ENCODE measurements around the gene EPN3. TPM values are rescaled to one million over a fixed set of nuclear protein-coding genes. Genes with fewer than 3 reads are reported as not detected.

The EPN3 gene
- total RNA-seq, 1 donor from 2014 or later = not detected

DNA sequence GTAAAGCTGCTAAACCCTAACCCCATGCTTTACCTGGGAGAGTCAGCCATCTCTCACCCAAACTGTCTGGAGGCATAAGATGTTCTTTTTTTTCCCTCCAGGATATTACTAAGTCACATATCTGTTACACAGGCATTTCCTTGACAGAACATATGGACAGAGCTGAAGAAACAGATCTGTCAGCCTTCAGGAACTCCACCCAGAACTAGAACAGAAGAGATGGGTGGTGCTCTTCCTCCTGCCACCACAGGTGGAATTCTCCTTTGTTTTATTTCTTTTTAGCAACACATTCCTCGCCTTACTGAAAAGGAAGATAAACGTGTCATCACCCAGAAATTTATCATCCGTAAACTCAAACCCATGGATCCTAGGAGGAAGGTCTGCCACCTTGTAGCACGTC, 15.5 kb upstream of the EPN3 start:
- Mint-ChIP-seq H3K36me3 (ENCODE audit: low read depth) (no peaks in the 10 kb centered on the region), H3K4me1 (ENCODE audit: low read depth) (peaks cover 36% of the 10 kb centered on the region), H3K4me3 (ENCODE audit: unreplicated experiment) (no peak overlapping the region), H3K27me3 (ENCODE audit: low read depth) (no peaks in the 10 kb centered on the region), H3K27ac (ENCODE audit: unreplicated experiment) (peak overlapping the region; percentile 3), H3K9me3 (ENCODE audit: low read depth) (no peaks in the 10 kb centered on the region)
- TF ChIP-seq, protein P1, sequence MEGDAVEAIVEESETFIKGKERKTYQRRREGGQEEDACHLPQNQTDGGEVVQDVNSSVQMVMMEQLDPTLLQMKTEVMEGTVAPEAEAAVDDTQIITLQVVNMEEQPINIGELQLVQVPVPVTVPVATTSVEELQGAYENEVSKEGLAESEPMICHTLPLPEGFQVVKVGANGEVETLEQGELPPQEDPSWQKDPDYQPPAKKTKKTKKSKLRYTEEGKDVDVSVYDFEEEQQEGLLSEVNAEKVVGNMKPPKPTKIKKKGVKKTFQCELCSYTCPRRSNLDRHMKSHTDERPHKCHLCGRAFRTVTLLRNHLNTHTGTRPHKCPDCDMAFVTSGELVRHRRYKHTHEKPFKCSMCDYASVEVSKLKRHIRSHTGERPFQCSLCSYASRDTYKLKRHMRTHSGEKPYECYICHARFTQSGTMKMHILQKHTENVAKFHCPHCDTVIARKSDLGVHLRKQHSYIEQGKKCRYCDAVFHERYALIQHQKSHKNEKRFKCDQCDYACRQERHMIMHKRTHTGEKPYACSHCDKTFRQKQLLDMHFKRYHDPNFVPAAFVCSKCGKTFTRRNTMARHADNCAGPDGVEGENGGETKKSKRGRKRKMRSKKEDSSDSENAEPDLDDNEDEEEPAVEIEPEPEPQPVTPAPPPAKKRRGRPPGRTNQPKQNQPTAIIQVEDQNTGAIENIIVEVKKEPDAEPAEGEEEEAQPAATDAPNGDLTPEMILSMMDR (IDR thresholded peaks at IDR 0.05) = no peak
- DNase-seq (ENCODE audit: low spot score) = no peak

DNA sequence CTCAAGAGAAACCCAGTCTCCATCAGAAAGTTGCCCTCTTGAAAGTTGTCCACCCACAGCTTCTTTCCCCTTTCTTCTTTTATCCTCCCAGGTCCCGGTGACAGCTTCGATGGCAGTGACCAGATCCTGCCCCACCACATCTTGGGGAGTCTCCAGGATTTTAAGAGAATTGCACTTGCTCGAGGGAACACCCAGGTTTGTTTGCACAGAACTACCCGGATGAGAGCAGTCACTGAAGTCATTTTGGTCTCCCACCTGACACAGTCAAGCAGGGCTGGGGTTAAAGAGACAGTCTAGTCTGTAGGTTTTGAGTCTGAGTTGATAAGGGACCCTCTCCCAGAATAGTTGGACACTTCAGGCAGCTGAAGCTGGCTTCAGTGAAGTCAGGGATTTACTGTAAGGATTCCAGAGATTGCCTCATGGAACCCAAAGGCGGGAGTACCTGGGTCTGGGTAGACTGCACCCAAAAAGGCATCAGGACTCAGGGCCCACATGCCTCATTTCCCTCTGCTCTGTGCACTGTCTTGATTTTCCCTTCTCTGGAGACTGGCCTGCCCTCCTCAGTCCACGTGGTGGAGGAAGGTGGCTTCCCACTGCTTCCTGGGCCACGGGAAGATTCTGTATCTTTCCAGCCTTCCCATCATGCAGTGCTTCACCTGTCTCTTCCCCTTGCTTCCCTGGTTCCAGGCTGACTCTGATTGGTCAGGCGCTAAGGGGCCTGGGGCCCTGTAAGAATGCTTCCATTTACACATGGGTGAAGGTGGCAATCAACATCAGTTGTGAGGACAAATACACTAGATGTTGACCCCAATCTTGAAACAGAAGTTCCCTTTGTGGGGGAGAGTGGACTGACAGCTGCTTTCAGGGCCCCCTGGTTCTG, 14.8 kb upstream of the EPN3 start:
- no peaks in the 10 kb centered on the region for H3K27me3 Mint-ChIP-seq (ENCODE audit: low read depth)
- TF ChIP-seq, protein P1 (IDR thresholded peaks at IDR 0.05) = no peak
- peaks cover 36% of the 10 kb centered on the region for H3K4me1 Mint-ChIP-seq (ENCODE audit: low read depth)
- no peaks in the 10 kb centered on the region for H3K36me3 Mint-ChIP-seq (ENCODE audit: low read depth)
- no peak overlapping the region for H3K27ac Mint-ChIP-seq (ENCODE audit: unreplicated experiment)
- no peaks in the 10 kb centered on the region for H3K9me3 Mint-ChIP-seq (ENCODE audit: low read depth)
- DNase-seq (ENCODE audit: low spot score) = no peak
- H3K4me3 Mint-ChIP-seq (ENCODE audit: unreplicated experiment) = no peak overlapping the region

DNA sequence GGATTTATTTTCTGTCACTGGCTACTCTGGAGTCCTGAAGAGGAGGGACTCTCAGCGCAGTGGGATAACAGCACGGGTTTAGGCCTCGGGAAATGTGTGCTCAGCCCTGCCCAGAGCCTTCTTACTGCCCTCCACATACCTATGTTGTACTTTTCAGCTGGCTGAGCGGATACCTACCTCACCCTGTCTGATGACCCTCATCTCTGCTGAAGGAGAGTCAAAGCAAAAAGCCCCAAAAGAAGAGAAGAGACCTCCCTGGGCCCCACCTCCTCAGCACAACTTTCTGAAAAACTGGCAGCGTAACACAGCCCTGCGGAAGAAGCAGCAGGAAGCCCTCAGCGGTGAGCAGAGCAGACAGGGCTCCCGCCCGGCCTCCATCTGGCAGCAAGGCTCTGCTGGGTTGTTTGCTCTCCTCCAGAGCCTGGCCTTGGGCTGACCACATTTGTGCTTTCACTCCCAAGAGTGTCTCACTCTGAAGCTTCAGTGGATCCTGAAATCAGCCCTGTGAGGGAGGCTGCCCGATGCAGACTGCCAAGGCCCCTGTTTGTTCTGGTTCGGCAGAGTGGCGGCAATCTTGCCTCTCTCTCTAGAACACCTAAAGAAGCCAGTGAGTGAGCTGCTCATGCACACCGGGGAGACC, 14.0 kb upstream of the EPN3 start:
- no peak overlapping the region for H3K4me3 Mint-ChIP-seq (ENCODE audit: unreplicated experiment)
- TF ChIP-seq, protein P1 (IDR thresholded peaks at IDR 0.05) = no peak
- no peaks in the 10 kb centered on the region for H3K9me3 Mint-ChIP-seq (ENCODE audit: low read depth)
- peaks cover 36% of the 10 kb centered on the region for H3K4me1 Mint-ChIP-seq (ENCODE audit: low read depth)
- DNase-seq (ENCODE audit: low spot score) = no peak
- H3K27ac Mint-ChIP-seq (ENCODE audit: unreplicated experiment) = peak overlapping the region; percentile 75
- H3K27me3 Mint-ChIP-seq (ENCODE audit: low read depth) = no peaks in the 10 kb centered on the region
- no peaks in the 10 kb centered on the region for H3K36me3 Mint-ChIP-seq (ENCODE audit: low read depth)

DNA sequence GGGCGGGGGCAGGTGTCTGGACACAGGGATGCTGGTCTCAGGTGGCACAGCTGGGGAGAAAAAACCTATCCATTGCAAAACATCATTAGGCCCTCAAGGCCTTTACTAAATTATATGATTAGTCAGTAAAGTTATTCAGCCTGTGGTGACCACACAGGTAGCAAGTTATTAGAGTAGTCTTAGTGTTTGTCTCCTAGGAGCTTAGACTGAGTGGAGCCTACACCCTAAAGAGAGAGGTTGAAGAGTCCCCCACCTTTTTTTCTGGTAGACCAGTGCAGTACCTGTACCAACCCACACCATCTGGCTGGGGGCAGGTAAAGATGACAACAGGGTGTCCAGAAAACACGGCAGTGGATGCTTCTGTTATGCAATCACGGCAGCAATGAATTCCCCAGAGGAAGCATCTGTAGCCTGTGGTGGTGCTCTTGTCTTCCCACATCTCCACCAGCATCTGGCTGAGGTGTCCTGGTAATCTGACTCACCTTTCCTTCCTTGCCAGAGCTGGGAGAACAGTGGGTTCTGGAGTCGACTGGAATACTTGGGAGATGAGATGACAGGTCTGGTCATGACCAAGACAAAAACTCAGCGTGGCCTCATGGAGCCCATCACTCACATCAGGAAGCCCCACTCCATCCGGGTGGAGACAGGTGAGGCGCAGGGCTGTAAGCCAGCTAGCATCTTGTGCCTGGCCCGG, 13.2 kb upstream of the EPN3 start:
- H3K9me3 Mint-ChIP-seq (ENCODE audit: low read depth) = no peaks in the 10 kb centered on the region
- DNase-seq (ENCODE audit: low spot score) = no peak
- H3K36me3 Mint-ChIP-seq (ENCODE audit: low read depth) = no peaks in the 10 kb centered on the region
- no peak overlapping the region for H3K4me3 Mint-ChIP-seq (ENCODE audit: unreplicated experiment)
- no peaks in the 10 kb centered on the region for H3K27me3 Mint-ChIP-seq (ENCODE audit: low read depth)
- TF ChIP-seq, protein P1 (IDR thresholded peaks at IDR 0.05) = no peak
- H3K4me1 Mint-ChIP-seq (ENCODE audit: low read depth) = peaks cover 36% of the 10 kb centered on the region
- no peak overlapping the region for H3K27ac Mint-ChIP-seq (ENCODE audit: unreplicated experiment)

DNA sequence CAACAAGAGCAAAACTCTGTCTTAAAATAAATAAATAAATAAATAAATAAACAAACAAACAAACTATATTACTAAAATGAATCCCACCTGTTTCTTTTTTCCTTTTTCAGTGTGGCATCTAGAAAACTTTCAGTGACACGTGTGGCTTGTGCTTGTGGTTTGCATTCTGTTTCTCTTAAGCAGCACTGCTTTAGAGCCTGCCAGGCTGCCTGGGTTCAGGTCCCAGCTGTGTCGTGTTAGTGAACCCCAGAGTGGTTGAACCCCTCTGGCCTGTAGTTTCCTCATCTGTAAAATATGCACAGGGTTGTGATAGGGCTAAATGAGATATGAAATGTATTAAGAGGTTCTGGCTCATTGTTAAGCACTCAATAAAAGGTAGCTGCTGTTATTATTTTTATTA, 12.1 kb upstream of the EPN3 start:
- Mint-ChIP-seq H3K9me3 (ENCODE audit: low read depth) (no peaks in the 10 kb centered on the region), H3K4me1 (ENCODE audit: low read depth) (peaks cover 24% of the 10 kb centered on the region), H3K27ac (ENCODE audit: unreplicated experiment) (no peak overlapping the region), H3K27me3 (ENCODE audit: low read depth) (no peaks in the 10 kb centered on the region), H3K4me3 (ENCODE audit: unreplicated experiment) (no peak overlapping the region), H3K36me3 (ENCODE audit: low read depth) (no peaks in the 10 kb centered on the region)
- no peak for DNase-seq (ENCODE audit: low spot score)
- TF ChIP-seq, protein P1 (IDR thresholded peaks at IDR 0.05) = no peak

All from chondrocyte (in vitro differentiated cells).